NOMO-1 treated with dmso at 0.1 percent for 144 hours (cell line): Measurements from ENCODE around the gene C16orf46.
A peak's percentile ranks its signal among the peaks of the same experiment; 100 is the strongest.
"Not testable (repeated sequence)": the region's sequence is repeated elsewhere in the genome, so short reads cannot be mapped to it uniquely, and the experiment has no call there.

Experiments
- DNase-seq: peaks from one replicate; lab custom pipeline; 2025; ENCODE audit not compliant: unreplicated experiment; lab: John Stamatoyannopoulos, UW

The C16orf46 gene

GRCh38 chr16:81077076-81077940 is at the start of gene C16orf46:
C16orf46 (minus strand) TSS chr16:81077238; CDS start chr16:81063955, 13,283 bp downstream.
- peak; percentile 81 for DNase-seq

GRCh38 chr16:81123092-81123852 is 46.2 kb upstream of the C16orf46 start:
- no peak for DNase-seq

GRCh38 chr16:81121474-81121990 is 44.5 kb upstream of the C16orf46 start:
- DNase-seq, result no peak

GRCh38 chr16:81117436-81117835 is 40.4 kb upstream of the C16orf46 start:
- DNase-seq, result no peak

- DNase-seq, result no peak
Measured at GRCh38 chr16:81116285-81116684, 39.2 kb upstream of the C16orf46 start.

- no peak for DNase-seq
Measured at GRCh38 chr16:81112453-81112852, 35.4 kb upstream of the C16orf46 start.

GRCh38 chr16:81109274-81109673 is 32.2 kb upstream of the C16orf46 start:
- not testable (repeated sequence) for DNase-seq

- no peak for DNase-seq
Measured at GRCh38 chr16:81107511-81107910, 30.5 kb upstream of the C16orf46 start.

GRCh38 chr16:81106826-81107503 is 29.9 kb upstream of the C16orf46 start:
- no peak for DNase-seq

GRCh38 chr16:81105946-81106345 is 28.9 kb upstream of the C16orf46 start:
- no peak for DNase-seq

- DNase-seq, result no peak
Measured at GRCh38 chr16:81101702-81102101, 24.7 kb upstream of the C16orf46 start.

GRCh38 chr16:81099958-81100357 is 22.9 kb upstream of the C16orf46 start:
- no peak for DNase-seq

- DNase-seq, result no peak
Measured at GRCh38 chr16:81097230-81097629, 20.2 kb upstream of the C16orf46 start.

GRCh38 chr16:81096715-81097208 is 19.7 kb upstream of the C16orf46 start:
- DNase-seq, result no peak

GRCh38 chr16:81095953-81096714 is 19.1 kb upstream of the C16orf46 start, which contains the start of gene GCSH:
GCSH (minus strand) TSS chr16:81096395; CDS start chr16:81096278, 117 bp downstream.
- DNase-seq, result peak; percentile 98

GRCh38 chr16:81095653-81095952 is 18.6 kb upstream of the C16orf46 start:
- no peak for DNase-seq

- no peak for DNase-seq
Measured at GRCh38 chr16:81094771-81095251, 17.8 kb upstream of the C16orf46 start.

- no peak for DNase-seq
Measured at GRCh38 chr16:81088836-81089235, 11.8 kb upstream of the C16orf46 start.

GRCh38 chr16:81081014-81081413 is 4.0 kb upstream of the C16orf46 start:
- DNase-seq, result no peak

GRCh38 chr16:81080233-81080632 is 3.2 kb upstream of the C16orf46 start:
- no peak for DNase-seq
